ENCODE data around the gene MAB21L1. TPM values are rescaled to one million over a fixed set of nuclear protein-coding genes. Genes with fewer than 3 reads are reported as not detected.

The MAB21L1 gene
- total RNA-seq, 1 donor from 2014 or later = 0.21 TPM

GRCh38 chr13:35485424-35485823, 8.9 kb upstream of the MAB21L1 start:
- no peak for DNase-seq (ENCODE audit: low read depth, low spot score)
- no peaks in the 10 kb centered on the region for H3K4me1 Mint-ChIP-seq

GRCh38 chr13:35484384-35484783, 7.9 kb upstream of the MAB21L1 start:
- Mint-ChIP-seq H3K4me3 (no peak overlapping the region), H3K27me3 (ENCODE audit: low read depth) (peaks cover 44% of the 10 kb centered on the region), H3K9me3 (no peaks in the 10 kb centered on the region), H3K36me3 (ENCODE audit: low read depth) (no peaks in the 10 kb centered on the region), H3K27ac (ENCODE audit: unreplicated experiment) (no peak overlapping the region), H3K4me1 (no peaks in the 10 kb centered on the region)
- TF ChIP-seq CTCF (conservative IDR thresholded peaks at IDR 0.05) = no peak
- DNase-seq (ENCODE audit: low read depth, low spot score) = no peak

More at GRCh38 chr13:35485424-35485823, 8.9 kb upstream of the MAB21L1 start:
- H3K27ac Mint-ChIP-seq (ENCODE audit: unreplicated experiment) = no peak overlapping the region
- no peak for TF ChIP-seq CTCF (conservative IDR thresholded peaks at IDR 0.05)
- no peak overlapping the region for H3K4me3 Mint-ChIP-seq
- no peaks in the 10 kb centered on the region for H3K36me3 Mint-ChIP-seq (ENCODE audit: low read depth)
- no peaks in the 10 kb centered on the region for H3K9me3 Mint-ChIP-seq
- H3K27me3 Mint-ChIP-seq (ENCODE audit: low read depth) = peaks cover 35% of the 10 kb centered on the region

- H3K4me1 Mint-ChIP-seq = peaks cover 5% of the 10 kb centered on the region
- H3K9me3 Mint-ChIP-seq = no peaks in the 10 kb centered on the region
- H3K36me3 Mint-ChIP-seq (ENCODE audit: low read depth) = no peaks in the 10 kb centered on the region
- no peak for TF ChIP-seq CTCF (conservative IDR thresholded peaks at IDR 0.05)
- peaks cover 49% of the 10 kb centered on the region for H3K27me3 Mint-ChIP-seq (ENCODE audit: low read depth)
- H3K27ac Mint-ChIP-seq (ENCODE audit: unreplicated experiment) = no peak overlapping the region
- H3K4me3 Mint-ChIP-seq = no peak overlapping the region
- DNase-seq (ENCODE audit: low read depth, low spot score) = no peak
These were observed 7.3 kb upstream of the MAB21L1 start for GRCh38 chr13:35483761-35484160.

GRCh38 chr13:35482527-35482926, 6.0 kb upstream of the MAB21L1 start:
- DNase-seq (ENCODE audit: low read depth, low spot score) = no peak
- H3K27me3 Mint-ChIP-seq (ENCODE audit: low read depth) = peaks cover 60% of the 10 kb centered on the region
- TF ChIP-seq CTCF (conservative IDR thresholded peaks at IDR 0.05) = no peak
- no peak overlapping the region for H3K4me3 Mint-ChIP-seq
- no peak overlapping the region for H3K27ac Mint-ChIP-seq (ENCODE audit: unreplicated experiment)
- no peaks in the 10 kb centered on the region for H3K36me3 Mint-ChIP-seq (ENCODE audit: low read depth)
- H3K4me1 Mint-ChIP-seq = peaks cover 12% of the 10 kb centered on the region
- H3K9me3 Mint-ChIP-seq = no peaks in the 10 kb centered on the region

GRCh38 chr13:35481777-35482176, 5.3 kb upstream of the MAB21L1 start:
- no peak overlapping the region for H3K27ac Mint-ChIP-seq (ENCODE audit: unreplicated experiment)
- H3K9me3 Mint-ChIP-seq = no peaks in the 10 kb centered on the region
- H3K27me3 Mint-ChIP-seq (ENCODE audit: low read depth) = peaks cover 65% of the 10 kb centered on the region
- H3K4me3 Mint-ChIP-seq = no peak overlapping the region
- TF ChIP-seq CTCF (conservative IDR thresholded peaks at IDR 0.05) = no peak
- H3K36me3 Mint-ChIP-seq (ENCODE audit: low read depth) = no peaks in the 10 kb centered on the region
- DNase-seq (ENCODE audit: low read depth, low spot score) = no peak
- peaks cover 14% of the 10 kb centered on the region for H3K4me1 Mint-ChIP-seq

GRCh38 chr13:35480346-35480745, 3.9 kb upstream of the MAB21L1 start:
- Mint-ChIP-seq H3K27ac (ENCODE audit: unreplicated experiment) (no peak overlapping the region), H3K27me3 (ENCODE audit: low read depth) (peaks cover 78% of the 10 kb centered on the region), H3K9me3 (no peaks in the 10 kb centered on the region), H3K4me3 (no peak overlapping the region), H3K4me1 (peaks cover 28% of the 10 kb centered on the region), H3K36me3 (ENCODE audit: low read depth) (peaks cover 2% of the 10 kb centered on the region)
- TF ChIP-seq CTCF (conservative IDR thresholded peaks at IDR 0.05) = no peak
- DNase-seq (ENCODE audit: low read depth, low spot score) = no peak

Measured in neural crest cell (in vitro differentiated cells).